Right ventricle myocardium superior (tissue), 1 donor: ENCODE data around the gene HRG. TPM values are rescaled to one million over a fixed set of nuclear protein-coding genes. Genes with fewer than 3 reads are reported as not detected.
"Not testable (repeated sequence)": the region's sequence is repeated elsewhere in the genome, so short reads cannot be mapped to it uniquely, and the experiment has no call there.

Experiments
- ATAC-seq: fragments of 200-7000 bp; cut with Tn5 transposase; one replicate; pipeline ENCODE4 v1.9.1; 2020; ENCODE audit warnings: mild to moderate bottlenecking; ENCODE audit not compliant: poor library complexity
- DNase-seq: peaks from one replicate; pipeline ENCODE4 v3.0.0-alpha.2; 2020
- intact Hi-C: fragments of 100-400 bp; cut with DNase I; formaldehyde crosslinking; loops from one replicate; pipeline ENCODE4 v1.11.2; 2022
- long read RNA-seq: library from polyadenylated mRNA; unstranded; transcript quantifications from one replicate; pipeline ENCODE4 v2.0.0, GENCODE V29; 2021
- total RNA-seq: library from RNA; stranded (reverse); fragmentation: NEBNext Ultra II Directional; extraction: Animal tissue kit (Norgen Biotek cat#: 25700); gene quantifications from one replicate; pipeline ENCODE4 v1.2.1, GENCODE V29; 2021
- donor health status: DM: no; HTN: yes; CAD: no; lungs with severe emphysema.

Gene HRG
- total RNA-seq: not detected
- long read RNA-seq: 0 reads

- intact Hi-C loops: no loop called here
- no peak for ATAC-seq
- DNase-seq: no peak
These were observed at the start of gene HRG for GRCh38 chr3:186665625-186666188. TSS of gene HRG (plus strand) at chr3:186666014. CDS start at chr3:186666032, 18 bp downstream.

- ATAC-seq (no peak), DNase-seq (no peak)
- intact Hi-C loops: no loop called here
These were observed 49.6 kb upstream of the HRG start for GRCh38 chr3:186616299-186616617.

- peak; percentile 89 for DNase-seq
- peak; percentile 96 for ATAC-seq
- intact Hi-C loops: no loop called here
These were observed 48.5 kb upstream of the HRG start for GRCh38 chr3:186617036-186617946.

GRCh38 chr3:186618318-186618938 lies 47.4 kb upstream of the HRG start:
- DNase-seq (no peak), ATAC-seq (no peak)
- intact Hi-C loops: no loop called here

GRCh38 chr3:186619787-186620212 lies 46.0 kb upstream of the HRG start:
- DNase-seq (no peak), ATAC-seq (no peak)
- intact Hi-C loops: no loop called here

GRCh38 chr3:186620213-186621092 lies 45.4 kb upstream of the HRG start:
- DNase-seq (no peak), ATAC-seq (no peak)
- intact Hi-C loops: no loop called here

- no peak for DNase-seq
- intact Hi-C loops: no loop called here
- ATAC-seq: no peak
These were observed 43.7 kb upstream of the HRG start for GRCh38 chr3:186621894-186622650.

- DNase-seq: no peak
- intact Hi-C loops: no loop called here
- ATAC-seq: no peak
These were observed 43.0 kb upstream of the HRG start for GRCh38 chr3:186622651-186623310.

GRCh38 chr3:186624598-186624997 lies 41.2 kb upstream of the HRG start:
- intact Hi-C loops: no loop called here
- ATAC-seq: no peak
- no peak for DNase-seq

GRCh38 chr3:186625600-186626042 lies 40.2 kb upstream of the HRG start:
- intact Hi-C loops: no loop called here
- DNase-seq (no peak), ATAC-seq (no peak)

GRCh38 chr3:186626254-186626847 lies 39.5 kb upstream of the HRG start:
- DNase-seq: no peak
- no peak for ATAC-seq
- intact Hi-C loops: no loop called here

- no peak for ATAC-seq
- no peak for DNase-seq
- intact Hi-C loops: no loop called here
These were observed 37.9 kb upstream of the HRG start for GRCh38 chr3:186627852-186628414.

- no peak for DNase-seq
- no peak for ATAC-seq
- intact Hi-C loops: no loop called here
These were observed 37.1 kb upstream of the HRG start for GRCh38 chr3:186628756-186629155.

GRCh38 chr3:186630950-186631641 lies 34.7 kb upstream of the HRG start:
- intact Hi-C loops: no loop called here
- ATAC-seq (no peak), DNase-seq (no peak)

GRCh38 chr3:186633481-186633880 lies 32.3 kb upstream of the HRG start:
- ATAC-seq (no peak), DNase-seq (no peak)
- intact Hi-C loops: no loop called here

- DNase-seq, ATAC-seq, intact Hi-C loops: not testable (repeated sequence)
These were observed 31.6 kb upstream of the HRG start for GRCh38 chr3:186634207-186634606.
